NCI-H1436 (cell line): ENCODE measurements around the gene CNTN2.

Experiments
- DNase-seq: peaks from one replicate; lab custom pipeline; 2025; lab: John Stamatoyannopoulos, UW

The CNTN2 gene

DNA sequence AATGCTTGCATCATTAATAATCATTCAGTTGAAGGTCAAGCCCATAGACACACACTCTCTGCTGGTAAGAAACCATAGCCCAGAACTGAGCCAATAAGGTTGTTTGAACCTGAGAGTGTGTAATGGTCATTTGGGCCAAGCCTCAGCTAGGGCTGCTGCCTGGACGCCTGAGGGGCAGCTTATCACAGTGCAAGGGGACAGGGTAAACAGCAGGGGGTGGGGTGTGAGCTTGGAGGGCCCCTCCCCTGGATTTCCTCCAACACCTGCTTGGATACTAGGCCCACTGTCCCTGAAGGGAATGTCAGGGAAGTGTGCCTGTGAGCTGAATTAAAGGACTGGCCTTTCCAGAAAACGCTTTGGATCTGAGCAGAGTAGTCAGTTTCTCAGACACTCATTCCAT lies 24.6 kb upstream of the CNTN2 start:
- no peak for DNase-seq

DNA sequence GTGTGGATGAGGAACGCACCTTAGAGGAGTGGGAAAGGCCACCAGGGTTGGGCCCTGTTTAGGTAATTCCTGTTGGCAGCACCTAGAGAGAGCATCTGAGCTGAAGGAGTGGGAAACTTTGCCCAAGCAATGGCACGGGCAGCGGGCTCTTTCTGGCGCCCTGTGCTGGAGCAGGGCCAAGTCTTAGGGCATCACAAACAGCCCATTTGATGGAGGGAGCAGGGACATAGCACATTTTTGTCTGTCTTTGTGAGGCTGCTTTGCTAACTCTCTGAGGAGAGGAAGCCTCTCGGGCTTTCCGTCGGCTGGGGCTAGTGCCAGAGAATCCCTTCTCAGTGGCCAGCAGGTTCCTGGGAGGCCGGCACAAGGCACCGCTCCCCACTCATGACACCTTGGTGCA lies 22.5 kb upstream of the CNTN2 start:
- DNase-seq = no peak

DNA sequence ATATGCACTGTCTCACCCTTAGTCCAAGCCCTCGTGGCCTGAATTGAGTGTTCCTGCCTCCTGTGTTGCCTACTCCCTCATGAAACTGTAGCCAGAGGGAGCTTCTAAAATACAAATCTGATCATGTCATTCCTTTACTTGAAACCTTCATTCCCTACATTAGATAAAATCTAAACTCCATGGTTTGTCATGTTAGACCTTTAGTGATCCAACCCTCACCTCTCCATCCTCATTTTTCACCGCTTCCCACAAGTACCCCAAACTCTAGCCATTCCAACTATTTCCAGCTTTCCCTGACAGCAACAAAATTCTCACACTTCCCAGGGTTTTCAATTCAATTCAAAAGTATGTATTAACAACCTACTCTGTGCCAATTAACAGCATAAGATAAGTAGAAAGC lies 18.3 kb upstream of the CNTN2 start:
- DNase-seq = no peak

GRCh38 chr1:205025239-205025638 lies 17.8 kb upstream of the CNTN2 start:
- no peak for DNase-seq

- no peak for DNase-seq
Measured at GRCh38 chr1:205026181-205026580, 16.8 kb upstream of the CNTN2 start.

DNA sequence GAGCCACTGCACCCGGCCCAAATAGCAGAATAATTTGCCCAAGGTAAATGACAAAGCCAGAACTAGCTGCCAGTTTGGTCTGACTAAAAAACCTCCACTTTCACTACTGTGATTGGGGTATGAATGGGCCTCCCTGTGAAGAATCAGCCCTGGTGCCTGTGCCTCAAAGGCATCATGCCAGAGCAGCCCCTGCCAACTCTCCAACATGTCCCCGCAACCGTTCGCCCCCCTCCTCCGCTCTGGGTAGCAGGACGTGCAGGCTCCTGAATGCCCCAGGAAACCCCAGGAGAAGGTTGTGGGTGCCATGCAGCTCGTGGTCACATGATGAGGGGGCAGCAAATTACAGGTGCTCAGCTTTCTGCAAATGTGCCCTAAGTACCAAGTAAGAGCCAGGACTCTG lies 14.6 kb upstream of the CNTN2 start:
- DNase-seq = no peak

- DNase-seq = no peak
Measured at GRCh38 chr1:205028924-205029323, 14.1 kb upstream of the CNTN2 start.

DNA sequence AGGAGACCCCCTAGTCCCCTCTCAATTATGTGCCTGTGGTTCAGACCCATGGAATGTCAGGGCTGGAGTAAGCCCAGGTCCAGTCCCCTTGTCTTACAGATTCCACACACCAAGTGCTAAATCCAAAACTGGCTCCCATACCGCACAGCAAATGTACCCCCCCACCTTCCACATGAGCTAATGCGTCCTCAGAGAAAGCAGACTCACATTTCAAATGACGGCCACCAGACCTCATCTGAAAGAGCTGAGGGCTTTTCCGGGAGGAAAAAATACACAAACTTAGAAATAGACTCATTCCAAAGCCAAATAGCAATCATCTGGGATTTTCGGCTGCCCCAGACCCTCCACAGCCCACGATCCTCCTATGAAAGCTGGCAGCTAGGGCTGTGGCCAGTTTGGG lies 12.8 kb upstream of the CNTN2 start:
- no peak for DNase-seq

DNA sequence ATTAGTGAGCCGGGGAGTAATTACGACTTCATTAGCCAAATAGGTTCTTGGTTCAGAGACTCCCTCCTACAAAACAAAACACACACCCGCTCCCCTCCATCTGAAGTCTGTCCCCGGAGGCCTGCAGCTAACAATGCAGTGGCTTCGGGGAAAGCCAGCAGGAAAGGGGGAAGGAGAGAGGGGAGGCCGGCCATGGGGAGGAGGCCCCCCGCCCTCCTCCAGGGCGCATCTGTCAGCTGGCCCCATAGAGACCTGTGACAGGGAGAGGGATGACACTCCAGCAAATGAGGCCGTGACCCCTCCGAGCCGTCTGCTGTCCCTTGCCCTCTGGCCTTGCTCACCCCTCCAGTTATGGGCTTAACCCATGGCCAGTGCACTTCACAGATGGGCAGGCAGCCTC lies 12.1 kb upstream of the CNTN2 start:
- DNase-seq = peak; percentile 84

- no peak for DNase-seq
Measured at GRCh38 chr1:205032508-205032907, 10.5 kb upstream of the CNTN2 start.

DNA sequence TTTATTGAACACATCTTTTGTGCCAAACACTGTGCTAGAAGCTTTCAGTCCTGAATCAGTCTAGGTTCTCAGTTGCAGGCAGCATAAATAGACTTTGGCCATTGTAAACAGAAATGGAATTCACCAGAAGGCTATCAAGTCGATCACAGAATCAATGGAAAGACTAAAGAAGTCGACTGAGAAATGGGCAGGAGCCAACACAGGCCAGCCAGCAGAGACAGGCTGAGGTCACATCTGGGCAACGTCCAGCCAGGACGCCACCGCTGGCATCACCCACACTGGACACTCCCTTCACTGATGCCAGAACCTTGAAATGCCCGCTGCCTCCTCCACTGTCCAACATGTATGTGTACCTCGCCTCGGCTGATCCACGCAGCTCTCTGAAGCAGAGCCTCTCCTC lies 5.5 kb upstream of the CNTN2 start:
- no peak for DNase-seq

DNA sequence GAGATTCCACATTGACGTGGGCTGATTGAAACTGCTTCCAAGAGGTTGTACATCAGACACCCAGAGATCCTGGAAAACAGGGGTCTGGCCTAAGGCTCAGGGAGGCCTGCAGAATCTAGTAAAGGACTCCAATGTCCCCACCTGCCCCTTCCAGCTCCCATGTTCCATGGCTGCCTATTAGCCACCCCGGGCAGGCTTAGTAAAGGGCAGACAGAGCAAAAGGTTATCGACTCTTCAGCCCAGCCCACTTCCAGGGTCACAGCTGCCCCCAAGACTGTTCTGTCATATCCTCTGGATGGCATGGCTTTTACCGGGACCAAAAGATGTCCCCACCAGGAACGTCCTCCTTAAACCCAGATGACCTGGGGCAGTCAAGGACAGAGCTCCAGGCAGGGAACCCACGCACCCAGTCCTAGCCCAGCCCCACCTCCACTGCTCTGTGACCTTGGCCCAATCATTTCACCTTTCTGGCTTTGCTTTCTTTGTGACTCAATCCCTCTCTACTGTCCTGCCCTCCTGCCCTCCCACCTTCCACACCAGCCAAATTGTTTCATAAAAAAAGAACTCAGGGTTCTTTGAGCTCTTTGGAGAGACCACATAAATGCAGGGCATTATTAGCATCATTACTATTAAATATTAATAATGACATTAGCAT lies 4.8 kb upstream of the CNTN2 start:
- DNase-seq = no peak

GRCh38 chr1:205041001-205041715 lies 1.9 kb upstream of the CNTN2 start:
- no peak for DNase-seq

- DNase-seq = no peak
Measured at GRCh38 chr1:205041998-205042910, 758 bp upstream of the CNTN2 start.

DNA sequence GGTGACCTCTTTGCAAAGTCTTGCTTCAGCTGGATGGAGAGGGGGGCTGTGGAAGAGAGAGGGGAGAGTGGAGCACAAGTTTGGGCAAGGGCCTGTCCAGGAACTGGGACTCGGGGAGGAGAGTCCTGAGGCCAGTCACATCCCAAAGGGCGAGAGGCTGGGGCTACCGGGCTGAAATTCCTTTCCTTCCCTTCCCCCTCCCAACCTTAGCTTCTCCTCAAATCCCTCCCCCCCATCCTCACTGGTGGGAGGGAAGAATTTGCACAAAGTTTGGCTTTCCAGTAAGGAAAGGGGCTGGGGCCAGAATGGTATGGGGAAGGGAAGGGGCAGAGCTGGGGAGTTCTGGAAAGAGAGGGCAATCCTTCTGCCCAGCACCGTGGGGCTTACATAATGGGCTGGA lies 854 bp downstream of the CNTN2 start:
- DNase-seq = no peak

DNA sequence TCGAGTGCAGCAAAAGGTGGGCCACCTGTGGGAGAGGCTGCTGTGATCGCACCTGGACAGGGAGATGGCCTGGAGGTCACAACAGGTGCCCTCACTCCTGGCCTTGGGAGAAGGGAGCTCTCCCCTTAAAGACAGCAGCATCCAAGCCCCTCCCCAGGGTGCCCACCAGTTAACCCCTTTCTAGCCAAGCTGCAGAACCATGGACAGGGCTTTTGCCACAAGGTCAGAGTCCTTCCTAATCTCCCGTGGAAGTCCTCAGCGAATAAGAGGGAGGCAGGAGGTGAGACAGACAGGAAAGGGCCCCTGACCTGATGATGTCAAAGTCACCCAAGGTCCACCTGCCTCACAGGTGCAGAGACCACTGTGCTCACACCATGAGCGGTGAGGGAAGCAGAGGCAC lies 1.7 kb downstream of the CNTN2 start:
- DNase-seq = no peak

- DNase-seq = no peak
Measured at GRCh38 chr1:205045146-205045545, 2.1 kb downstream of the CNTN2 start.

- peak; percentile 45 for DNase-seq
Measured at GRCh38 chr1:205046870-205047269, 3.9 kb downstream of the CNTN2 start.

DNA sequence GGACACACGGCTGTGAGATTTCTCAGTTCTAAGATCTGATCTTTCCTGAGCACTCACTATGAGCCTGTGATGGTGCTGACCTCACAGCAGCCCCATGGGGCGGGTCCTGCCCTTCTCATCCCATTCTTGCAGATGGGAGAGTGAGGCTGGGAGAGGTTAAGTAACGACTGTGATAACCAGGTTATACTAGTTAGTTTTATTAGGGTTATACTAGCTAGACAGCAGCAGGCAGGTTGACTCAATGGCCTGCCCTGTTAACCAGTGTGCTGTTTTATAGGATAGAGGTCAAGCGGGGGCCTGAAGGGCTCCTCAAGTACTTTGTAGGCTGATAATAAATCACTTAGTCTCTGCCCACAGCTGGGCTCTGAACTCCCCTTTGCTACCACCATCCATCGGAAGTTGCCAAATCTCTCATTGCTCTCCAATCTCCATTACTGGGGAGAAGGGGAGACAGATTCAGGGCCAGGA lies 4.8 kb downstream of the CNTN2 start:
- no peak for DNase-seq

DNA sequence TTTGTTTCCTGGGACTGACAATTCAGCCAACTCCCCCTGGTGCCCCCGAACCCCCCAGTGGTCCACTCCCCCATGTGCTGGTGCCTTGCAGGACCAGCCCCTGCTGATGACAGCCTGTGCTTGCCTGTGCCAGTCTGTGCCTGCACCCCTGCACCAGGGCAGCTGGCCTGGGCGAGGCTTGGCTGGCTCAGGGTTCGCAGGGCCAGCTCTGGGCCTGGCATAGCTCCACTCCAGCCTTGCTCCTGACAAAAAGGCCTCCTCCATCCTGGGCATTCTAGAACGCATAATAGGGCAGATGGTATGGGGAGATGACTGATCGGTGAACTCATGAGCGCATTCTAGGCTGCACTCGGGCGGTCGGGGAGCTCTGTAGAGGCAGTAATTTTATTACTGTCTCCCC lies 5.4 kb downstream of the CNTN2 start:
- DNase-seq = no peak

- DNase-seq = no peak
Measured at GRCh38 chr1:205049479-205049878, 6.5 kb downstream of the CNTN2 start.

DNA sequence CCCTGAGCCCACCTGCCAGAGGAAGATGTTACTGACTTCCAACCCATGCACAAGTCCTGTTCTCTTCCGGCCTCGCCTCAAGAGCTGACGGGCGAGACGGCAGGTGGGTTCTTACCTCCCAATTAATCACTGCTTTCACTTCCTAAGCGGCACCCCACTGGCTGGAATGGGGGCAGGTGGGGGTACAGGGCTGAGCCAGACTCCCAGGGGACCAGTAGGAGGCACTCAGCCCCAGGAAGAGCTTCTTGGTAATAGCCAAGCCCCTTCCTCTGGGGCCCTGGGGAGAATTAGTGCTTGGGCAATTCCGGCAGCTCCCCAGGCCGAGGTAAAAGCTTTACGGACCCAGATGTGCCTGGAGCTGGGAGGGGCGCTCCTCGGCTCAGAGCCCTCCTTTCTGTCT lies 9.7 kb downstream of the CNTN2 start:
- DNase-seq = peak; percentile 66

DNA sequence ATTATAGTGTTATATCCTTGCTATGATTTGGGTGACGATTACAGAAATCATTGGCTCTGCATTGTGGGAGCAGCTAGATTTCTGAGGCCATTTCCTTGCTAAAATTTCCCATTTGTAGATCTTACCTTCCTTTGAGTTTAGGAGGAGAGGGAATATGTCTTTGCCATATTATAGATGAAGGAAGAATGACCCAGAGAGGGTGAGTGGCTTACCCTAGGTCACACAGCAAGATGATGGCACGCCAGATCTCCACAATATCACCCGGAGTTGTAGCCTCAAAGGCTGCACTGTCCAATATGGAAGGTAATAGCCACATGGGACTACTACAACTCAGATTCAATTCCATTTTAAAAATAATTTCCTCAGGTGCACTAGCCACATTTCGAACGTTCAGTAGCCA lies 10.3 kb downstream of the CNTN2 start:
- no peak for DNase-seq
